Measurements from ENCODE around the gene XYLT1.
A peak's percentile ranks its signal among the peaks of the same experiment; 100 is the strongest.

XYLT1 gene

DNA sequence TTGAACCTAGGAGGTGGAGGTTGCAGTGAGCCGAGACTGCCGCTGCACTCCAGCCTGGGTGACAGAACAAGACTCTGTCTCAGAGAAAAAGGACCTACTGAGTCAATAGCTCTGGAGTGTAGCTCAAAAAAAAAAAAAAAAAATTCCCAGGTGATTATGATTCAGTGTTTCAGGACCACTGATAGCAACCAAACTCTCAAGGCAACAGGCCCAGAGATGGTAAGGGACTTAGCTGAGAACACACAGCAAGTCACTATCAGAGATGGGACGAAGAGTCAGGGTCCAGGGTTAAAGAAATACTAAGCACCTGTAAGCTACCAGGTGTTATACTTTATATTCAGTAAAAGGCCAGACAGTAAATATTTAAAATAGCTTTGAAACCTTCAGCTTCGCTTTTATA, 335.3 kb downstream of the XYLT1 start:
- TF ChIP-seq TAF1 (IDR thresholded peaks at IDR 0.05; ENCODE audit: low read depth) (no peak), REST (IDR thresholded peaks at IDR 0.05; ENCODE audit: low read depth) (peak; percentile 45; the same call in 1 of the 2 replicates)

- TF ChIP-seq MAX (IDR thresholded peaks at IDR 0.05) (no peak), CREB1 (IDR thresholded peaks at IDR 0.05; ENCODE audit: low read depth) (no peak), NFIC (IDR thresholded peaks at IDR 0.05) (no peak), EP300 (IDR thresholded peaks at IDR 0.05; ENCODE audit: borderline replicate concordance) (no peak), RAD21 (IDR thresholded peaks at IDR 0.05; ENCODE audit: low read depth) (no peak), TCF12 (IDR thresholded peaks at IDR 0.05; ENCODE audit: low read depth) (no peak), TAF1 (IDR thresholded peaks at IDR 0.05; ENCODE audit: low read depth) (no peak), FOXM1 (IDR thresholded peaks at IDR 0.05; ENCODE audit: borderline replicate concordance, low read depth) (no peak), USF1 (IDR thresholded peaks at IDR 0.05) (no peak), REST (IDR thresholded peaks at IDR 0.05; ENCODE audit: low read depth) (no peak), TEAD4 (IDR thresholded peaks at IDR 0.05) (no peak), YY1 (IDR thresholded peaks at IDR 0.05; ENCODE audit: low read depth) (no peak), EGR1 (IDR thresholded peaks at IDR 0.05) (no peak), CEBPB (IDR thresholded peaks at IDR 0.05) (no peak)
These were observed 336.2 kb downstream of the XYLT1 start for GRCh38 chr16:17134586-17134985.

DNA sequence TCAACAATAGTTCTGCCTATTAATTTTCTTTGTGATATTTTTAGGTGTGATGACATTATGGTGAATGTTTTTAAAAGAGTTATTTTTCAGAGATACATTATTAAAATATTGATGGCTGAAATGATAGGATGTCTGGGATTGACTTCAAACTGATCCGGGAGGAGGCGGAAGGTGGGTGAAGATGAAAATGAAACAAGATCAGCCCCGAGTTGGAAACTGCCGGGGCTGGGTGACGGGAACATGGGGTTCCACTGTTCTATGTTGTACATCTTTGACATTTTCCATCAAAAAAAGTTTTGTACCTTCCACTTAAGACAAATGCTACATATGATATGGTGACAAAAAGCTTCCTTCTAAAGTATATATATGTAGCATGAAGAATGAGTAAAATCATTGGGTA, 336.9 kb downstream of the XYLT1 start:
- TF ChIP-seq TAF1 (IDR thresholded peaks at IDR 0.05; ENCODE audit: low read depth) (no peak), TCF12 (IDR thresholded peaks at IDR 0.05; ENCODE audit: low read depth) (no peak), RAD21 (IDR thresholded peaks at IDR 0.05; ENCODE audit: low read depth) (no peak), EP300 (IDR thresholded peaks at IDR 0.05; ENCODE audit: borderline replicate concordance) (no peak), FOXM1 (IDR thresholded peaks at IDR 0.05; ENCODE audit: borderline replicate concordance, low read depth) (no peak), EGR1 (IDR thresholded peaks at IDR 0.05) (no peak), CREB1 (IDR thresholded peaks at IDR 0.05; ENCODE audit: low read depth) (no peak), NFIC (IDR thresholded peaks at IDR 0.05) (no peak), MAX (IDR thresholded peaks at IDR 0.05) (no peak), USF1 (IDR thresholded peaks at IDR 0.05) (no peak), REST (IDR thresholded peaks at IDR 0.05; ENCODE audit: low read depth) (no peak), TEAD4 (IDR thresholded peaks at IDR 0.05) (no peak), CEBPB (IDR thresholded peaks at IDR 0.05) (no peak), YY1 (IDR thresholded peaks at IDR 0.05; ENCODE audit: low read depth) (no peak), ZBTB7A (IDR thresholded peaks at IDR 0.05; ENCODE audit: low read depth) (no peak)

- no peak for TF ChIP-seq TAF1 (IDR thresholded peaks at IDR 0.05; ENCODE audit: low read depth)
- no peak for TF ChIP-seq EGR1 (IDR thresholded peaks at IDR 0.05)
These were observed 339.4 kb downstream of the XYLT1 start for GRCh38 chr16:17131351-17131750.

GRCh38 chr16:17130733-17131132, 340.0 kb downstream of the XYLT1 start:
- TF ChIP-seq EP300 (IDR thresholded peaks at IDR 0.05; ENCODE audit: borderline replicate concordance) = no peak
- no peak for TF ChIP-seq EGR1 (IDR thresholded peaks at IDR 0.05)
- no peak for TF ChIP-seq YY1 (IDR thresholded peaks at IDR 0.05; ENCODE audit: low read depth)
- no peak for TF ChIP-seq RAD21 (IDR thresholded peaks at IDR 0.05; ENCODE audit: low read depth)
- no peak for TF ChIP-seq CEBPB (IDR thresholded peaks at IDR 0.05)
- TF ChIP-seq TCF12 (IDR thresholded peaks at IDR 0.05; ENCODE audit: low read depth) = no peak
- no peak for TF ChIP-seq TAF1 (IDR thresholded peaks at IDR 0.05; ENCODE audit: low read depth)

Measured in Ishikawa (cell line).